ENCODE results near the gene FMNL2. TPM values are rescaled to one million over a fixed set of nuclear protein-coding genes. Genes with fewer than 3 reads are reported as not detected.

The FMNL2 gene
- total and polyA plus RNA-seq, 2 of the 4 experiments (the other 2 are of a cell fraction) = 10.9 to 11.4 TPM

DNA sequence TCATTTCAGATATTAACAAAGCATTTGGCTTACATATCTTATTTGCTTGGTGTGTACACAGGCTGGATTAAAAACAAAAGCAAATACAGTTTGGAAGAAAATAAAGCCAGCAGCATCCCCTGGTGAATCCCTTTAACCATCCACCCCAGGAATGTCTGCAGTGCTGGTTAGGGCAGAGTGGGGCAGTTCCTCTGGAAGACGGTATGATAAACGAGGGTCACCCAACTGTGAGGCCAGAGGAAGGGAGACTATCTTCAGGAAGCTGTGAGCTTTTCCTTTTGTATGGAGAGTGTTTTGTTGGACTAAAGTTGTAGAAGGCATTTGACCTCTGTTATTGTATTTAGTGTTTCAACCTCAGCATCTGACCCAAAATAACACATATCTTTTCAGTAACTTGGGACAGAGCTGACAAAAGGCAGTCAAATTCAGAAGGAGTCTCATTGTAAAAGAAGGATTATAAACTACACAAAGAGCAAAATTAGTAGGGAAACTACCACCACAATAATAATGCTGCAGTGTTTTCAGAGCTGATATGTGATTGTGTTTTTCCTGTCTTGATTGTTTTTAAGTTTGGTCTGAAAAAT, 159.1 kb downstream of the FMNL2 start:
- Histone ChIP-seq H2AFZ (replicated peaks; ENCODE audit: low read length, poor library complexity) (no peak overlapping the region), H3K9ac (ENCODE audit: low read depth, low read length) (no peak overlapping the region), H3K18ac (ENCODE audit: low read depth, low read length) (no peak overlapping the region), H2BK20ac (ENCODE audit: low read depth, low read length) (no peak overlapping the region), H2AK5ac (ENCODE audit: low read depth, low read length) (no peak overlapping the region), H3K4me1 (ENCODE audit: control insufficient read depth, insufficient read depth, low read length) (peaks cover 12% of the 10 kb centered on the region), H3K9me3 (ENCODE audit: control insufficient read depth, insufficient read depth, low read length) (no peaks in the 10 kb centered on the region), H3K4ac (ENCODE audit: low read depth, low read length) (no peak overlapping the region), H3K27ac (ENCODE audit: insufficient read depth, low read length) (no peak overlapping the region), H3K9me1 (ENCODE audit: insufficient read depth, low read length) (0 out of 2 replicates have a peak, but pooled peaks cover 3% of the 10 kb centered on the region), H3K4me3 (ENCODE audit: insufficient read depth, low read depth, low read length) (no peak overlapping the region), H4K20me1 (ENCODE audit: insufficient read depth, low read length) (no peaks in the 10 kb centered on the region), H3K14ac (replicated peaks; ENCODE audit: low read depth, low read length) (0 out of 2 replicates have a peak overlapping the region, but pooled peaks have one; percentile 24), H3K36me3 (ENCODE audit: control insufficient read depth, insufficient read depth, low read length) (no peaks in the 10 kb centered on the region), H3K56ac (ENCODE audit: extremely low read depth, insufficient read depth, low read length) (no peak overlapping the region), H3K79me1 (ENCODE audit: low read depth in 1 of 2, low read length in 2 of 2) (peaks cover 13 to 29% of the 10 kb centered on the region in 2 experiments; a peak in 3 of 4 replicates), H3K27me3 (ENCODE audit: control insufficient read depth, insufficient read depth, low read length) (no peaks in the 10 kb centered on the region), H3K4me2 (ENCODE audit: low read depth, low read length) (no peak overlapping the region), H2BK120ac (ENCODE audit: low read depth, low read length) (no peak overlapping the region), H2BK5ac (ENCODE audit: low read depth, low read length, poor library complexity, severe bottlenecking) (no peak overlapping the region), H2AK9ac (replicated peaks; ENCODE audit: low read depth, low read length, poor library complexity) (no peak overlapping the region), H4K8ac (ENCODE audit: low read depth in 2 of 2, low read length in 2 of 2) (no peak overlapping the region), H3K23ac (ENCODE audit: low read depth, low read length) (0 out of 2 replicates have a peak overlapping the region, but pooled peaks have one; percentile 31), H4K5ac (ENCODE audit: low read depth, low read length) (0 out of 2 replicates have a peak overlapping the region, but pooled peaks have one; percentile 66), H2BK15ac (ENCODE audit: low read depth, low read length) (no peak overlapping the region), H4K91ac (ENCODE audit: insufficient read depth, low read depth, low read length) (no peak overlapping the region)
- ATAC-seq (ENCODE audit: low read depth) = no peak
- DNase-seq = no peak
- no CpG with 5 or more reads among the region's 2 CpGs for WGBS, 2 experiments (ENCODE audit: extremely low coverage in 2 of 2, insufficient read length in 1 of 2)
- in situ Hi-C loops (cut with MboI; ENCODE audit: low sequenced_read_pairs) (no loop called here), dilution Hi-C loops (cut with HindIII; ENCODE audit: low sequenced_read_pairs, unreplicated experiment) (no loop called here), intact Hi-C loops (cut with micrococcal nuclease) (loop anchor here (5.0 kb wide), 1 partner anchor 157 kb away; the partner anchor contains the start of gene FMNL2)
- TF ChIP-seq RCOR1 (IDR thresholded peaks at IDR 0.05; ENCODE audit: insufficient replicate concordance, low read length) = no peak
- no peak for TF ChIP-seq CEBPB (IDR thresholded peaks at IDR 0.05; ENCODE audit: low read depth, low read length)
- TF ChIP-seq, protein P1, sequence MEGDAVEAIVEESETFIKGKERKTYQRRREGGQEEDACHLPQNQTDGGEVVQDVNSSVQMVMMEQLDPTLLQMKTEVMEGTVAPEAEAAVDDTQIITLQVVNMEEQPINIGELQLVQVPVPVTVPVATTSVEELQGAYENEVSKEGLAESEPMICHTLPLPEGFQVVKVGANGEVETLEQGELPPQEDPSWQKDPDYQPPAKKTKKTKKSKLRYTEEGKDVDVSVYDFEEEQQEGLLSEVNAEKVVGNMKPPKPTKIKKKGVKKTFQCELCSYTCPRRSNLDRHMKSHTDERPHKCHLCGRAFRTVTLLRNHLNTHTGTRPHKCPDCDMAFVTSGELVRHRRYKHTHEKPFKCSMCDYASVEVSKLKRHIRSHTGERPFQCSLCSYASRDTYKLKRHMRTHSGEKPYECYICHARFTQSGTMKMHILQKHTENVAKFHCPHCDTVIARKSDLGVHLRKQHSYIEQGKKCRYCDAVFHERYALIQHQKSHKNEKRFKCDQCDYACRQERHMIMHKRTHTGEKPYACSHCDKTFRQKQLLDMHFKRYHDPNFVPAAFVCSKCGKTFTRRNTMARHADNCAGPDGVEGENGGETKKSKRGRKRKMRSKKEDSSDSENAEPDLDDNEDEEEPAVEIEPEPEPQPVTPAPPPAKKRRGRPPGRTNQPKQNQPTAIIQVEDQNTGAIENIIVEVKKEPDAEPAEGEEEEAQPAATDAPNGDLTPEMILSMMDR (conservative IDR thresholded peaks at IDR 0.05; ENCODE audit: low read depth, low read length) = no peak
- TF ChIP-seq FOS (IDR thresholded peaks at IDR 0.05; ENCODE audit: low read depth, low read length) = no peak
- TF ChIP-seq POLR2A (IDR thresholded peaks at IDR 0.05; ENCODE audit: low read depth, low read length) = no peak
- TF ChIP-seq MAFK (IDR thresholded peaks at IDR 0.05; ENCODE audit: low read depth, low read length) = no peak
- no peak for TF ChIP-seq MXI1 (IDR thresholded peaks at IDR 0.05; ENCODE audit: borderline replicate concordance, low read depth, low read length)
- TF ChIP-seq BHLHE40 (IDR thresholded peaks at IDR 0.05; ENCODE audit: low read depth, low read length) = no peak
- TF ChIP-seq MAZ (IDR thresholded peaks at IDR 0.05; ENCODE audit: borderline replicate concordance, low read depth, low read length) = no peak
- TF ChIP-seq SMC3 (IDR thresholded peaks at IDR 0.05; ENCODE audit: low read depth, low read length) = no peak
- TF ChIP-seq CHD1 (IDR thresholded peaks at IDR 0.05; ENCODE audit: low read depth, low read length) = no peak
- TF ChIP-seq NFE2L2 (IDR thresholded peaks at IDR 0.05; ENCODE audit: low read depth, low read length) = no peak
- TF ChIP-seq, protein P2, sequence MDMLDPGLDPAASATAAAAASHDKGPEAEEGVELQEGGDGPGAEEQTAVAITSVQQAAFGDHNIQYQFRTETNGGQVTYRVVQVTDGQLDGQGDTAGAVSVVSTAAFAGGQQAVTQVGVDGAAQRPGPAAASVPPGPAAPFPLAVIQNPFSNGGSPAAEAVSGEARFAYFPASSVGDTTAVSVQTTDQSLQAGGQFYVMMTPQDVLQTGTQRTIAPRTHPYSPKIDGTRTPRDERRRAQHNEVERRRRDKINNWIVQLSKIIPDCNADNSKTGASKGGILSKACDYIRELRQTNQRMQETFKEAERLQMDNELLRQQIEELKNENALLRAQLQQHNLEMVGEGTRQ (IDR thresholded peaks at IDR 0.05; ENCODE audit: low read depth, low read length) = no peak
- TF ChIP-seq, protein P3, sequence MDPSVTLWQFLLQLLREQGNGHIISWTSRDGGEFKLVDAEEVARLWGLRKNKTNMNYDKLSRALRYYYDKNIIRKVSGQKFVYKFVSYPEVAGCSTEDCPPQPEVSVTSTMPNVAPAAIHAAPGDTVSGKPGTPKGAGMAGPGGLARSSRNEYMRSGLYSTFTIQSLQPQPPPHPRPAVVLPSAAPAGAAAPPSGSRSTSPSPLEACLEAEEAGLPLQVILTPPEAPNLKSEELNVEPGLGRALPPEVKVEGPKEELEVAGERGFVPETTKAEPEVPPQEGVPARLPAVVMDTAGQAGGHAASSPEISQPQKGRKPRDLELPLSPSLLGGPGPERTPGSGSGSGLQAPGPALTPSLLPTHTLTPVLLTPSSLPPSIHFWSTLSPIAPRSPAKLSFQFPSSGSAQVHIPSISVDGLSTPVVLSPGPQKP (IDR thresholded peaks at IDR 0.05; ENCODE audit: borderline replicate concordance, low read depth, low read length) = no peak
- TF ChIP-seq RAD21 (IDR thresholded peaks at IDR 0.05; ENCODE audit: low read length) = no peak
- TF ChIP-seq RFX5 (IDR thresholded peaks at IDR 0.05; ENCODE audit: low read depth, low read length) = no peak
- CTCF ChIA-PET = interaction anchor here (0.6 to 1.3 kb wide), 2 partner anchors 118 to 214 kb away, joined by 3 read pairs; no protein-coding TSS in a partner anchor
- POLR2A ChIA-PET (ENCODE audit: unreplicated experiment) = no interaction called here
- BruUV-seq (replicated peaks) = no TSS peak

All from IMR-90 (cell line).